ENCODE measurements around the gene GLT6D1.

Gene GLT6D1

GRCh38 chr9:135608294-135608998 is 30.9 kb downstream of the GLT6D1 start:
- no peak for DNase-seq (ENCODE audit: low spot score)

- DNase-seq (ENCODE audit: low spot score): peak; percentile 4
Measured at GRCh38 chr9:135607401-135608293, 31.7 kb downstream of the GLT6D1 start.

- DNase-seq (ENCODE audit: low spot score): no peak
Measured at GRCh38 chr9:135606885-135607259, 32.5 kb downstream of the GLT6D1 start.

GRCh38 chr9:135605238-135605781 is 34.0 kb downstream of the GLT6D1 start:
- no peak for DNase-seq (ENCODE audit: low spot score)

- DNase-seq (ENCODE audit: low spot score): peak; percentile 17
Measured at GRCh38 chr9:135604437-135605237, 34.7 kb downstream of the GLT6D1 start.

- DNase-seq (ENCODE audit: low spot score): peak; percentile 72
Measured at GRCh38 chr9:135602789-135603481, 36.4 kb downstream of the GLT6D1 start.

- DNase-seq (ENCODE audit: low spot score): no peak
Measured at GRCh38 chr9:135601988-135602387, 37.4 kb downstream of the GLT6D1 start.

GRCh38 chr9:135600296-135600817 is 39.0 kb downstream of the GLT6D1 start:
- no peak for DNase-seq (ENCODE audit: low spot score)

- DNase-seq (ENCODE audit: low spot score): no peak
Measured at GRCh38 chr9:135596211-135596610, 43.1 kb downstream of the GLT6D1 start.

- no peak for DNase-seq (ENCODE audit: low spot score)
Measured at GRCh38 chr9:135592625-135593024, 46.7 kb downstream of the GLT6D1 start.

- DNase-seq (ENCODE audit: low spot score): no peak
Measured at GRCh38 chr9:135592331-135592590, 47.1 kb downstream of the GLT6D1 start.

- DNase-seq (ENCODE audit: low spot score): no peak
Measured at GRCh38 chr9:135591506-135592330, 47.6 kb downstream of the GLT6D1 start.

GRCh38 chr9:135590486-135591079 is 48.8 kb downstream of the GLT6D1 start:
- no peak for DNase-seq (ENCODE audit: low spot score)

- no peak for DNase-seq (ENCODE audit: low spot score)
Measured at GRCh38 chr9:135589596-135590485, 49.5 kb downstream of the GLT6D1 start.

GRCh38 chr9:135588886-135589595 is 50.3 kb downstream of the GLT6D1 start:
- no peak for DNase-seq (ENCODE audit: low spot score)

GRCh38 chr9:135588371-135588770 is 51.0 kb downstream of the GLT6D1 start:
- no peak for DNase-seq (ENCODE audit: low spot score)

GRCh38 chr9:135587658-135588057 is 51.7 kb downstream of the GLT6D1 start:
- DNase-seq (ENCODE audit: low spot score): no peak

GRCh38 chr9:135586601-135587109 is 52.7 kb downstream of the GLT6D1 start:
- DNase-seq (ENCODE audit: low spot score): no peak

Measured in iPS-NIHi11 (cell line).